AG20443 (cell line): ENCODE measurements around the gene ZNF497.
"Not testable (repeated sequence)": the region's sequence is repeated elsewhere in the genome, so short reads cannot be mapped to it uniquely, and the experiment has no call there.

Experiments used
- DNase-seq: peaks from one replicate; pipeline ENCODE4 v3.0.0; 2012; ENCODE audit warnings: low spot score, mixed read lengths

The ZNF497 gene

GRCh38 chr19:58362272-58362994, at the start of gene ZNF497:
ZNF497 (minus strand) TSS chr19:58362751; CDS start chr19:58357635, 5,116 bp downstream.
- DNase-seq, result peak; percentile 99

DNA sequence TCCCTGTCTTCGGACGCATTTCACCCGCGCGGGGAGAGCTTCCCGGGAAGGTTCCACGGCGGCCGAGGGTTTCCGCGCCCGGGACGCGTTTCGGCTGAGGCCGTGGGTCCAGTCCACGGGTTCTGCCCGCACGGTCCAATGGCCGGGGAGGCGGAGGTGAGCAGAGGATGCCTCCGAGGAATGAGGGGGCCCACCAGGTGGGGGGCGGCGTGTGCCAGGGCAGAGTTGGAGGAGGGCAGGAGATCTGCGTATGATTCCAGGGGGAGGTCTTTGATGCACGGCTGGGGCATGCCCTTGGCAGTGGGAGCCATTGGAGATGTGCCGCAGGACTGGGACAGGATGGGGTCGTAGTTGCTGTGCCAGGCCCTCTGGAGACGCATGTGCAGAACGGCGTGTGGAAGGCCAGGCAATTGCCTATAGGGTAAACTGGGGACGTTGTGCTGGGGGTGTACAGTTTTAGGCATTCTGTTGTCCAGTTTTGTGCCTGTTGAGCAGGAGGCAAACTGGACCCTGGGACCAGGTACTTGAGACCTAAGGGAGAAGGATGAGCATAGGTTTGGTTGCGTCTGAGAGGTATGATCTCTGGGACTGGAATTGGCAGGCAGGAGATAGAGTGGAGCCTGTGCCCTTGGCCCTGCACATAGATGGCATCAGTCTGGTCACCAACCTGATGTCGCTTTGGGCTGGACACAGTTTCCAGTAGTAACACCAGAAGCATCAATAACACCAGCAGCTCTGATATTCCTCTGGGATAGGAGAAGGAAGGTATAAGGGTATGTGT, 46.6 kb upstream of the ZNF497 start:
- peak; percentile 55 for DNase-seq

GRCh38 chr19:58408152-58409009, 45.8 kb upstream of the ZNF497 start, which contains the start of gene ZNF584:
ZNF584 (plus strand) TSS chr19:58408649; CDS start chr19:58409148, 499 bp downstream.
- DNase-seq, result peak; percentile 95

- DNase-seq, result no peak
Observed at GRCh38 chr19:58407658-58408151, 45.2 kb upstream of the ZNF497 start.

DNA sequence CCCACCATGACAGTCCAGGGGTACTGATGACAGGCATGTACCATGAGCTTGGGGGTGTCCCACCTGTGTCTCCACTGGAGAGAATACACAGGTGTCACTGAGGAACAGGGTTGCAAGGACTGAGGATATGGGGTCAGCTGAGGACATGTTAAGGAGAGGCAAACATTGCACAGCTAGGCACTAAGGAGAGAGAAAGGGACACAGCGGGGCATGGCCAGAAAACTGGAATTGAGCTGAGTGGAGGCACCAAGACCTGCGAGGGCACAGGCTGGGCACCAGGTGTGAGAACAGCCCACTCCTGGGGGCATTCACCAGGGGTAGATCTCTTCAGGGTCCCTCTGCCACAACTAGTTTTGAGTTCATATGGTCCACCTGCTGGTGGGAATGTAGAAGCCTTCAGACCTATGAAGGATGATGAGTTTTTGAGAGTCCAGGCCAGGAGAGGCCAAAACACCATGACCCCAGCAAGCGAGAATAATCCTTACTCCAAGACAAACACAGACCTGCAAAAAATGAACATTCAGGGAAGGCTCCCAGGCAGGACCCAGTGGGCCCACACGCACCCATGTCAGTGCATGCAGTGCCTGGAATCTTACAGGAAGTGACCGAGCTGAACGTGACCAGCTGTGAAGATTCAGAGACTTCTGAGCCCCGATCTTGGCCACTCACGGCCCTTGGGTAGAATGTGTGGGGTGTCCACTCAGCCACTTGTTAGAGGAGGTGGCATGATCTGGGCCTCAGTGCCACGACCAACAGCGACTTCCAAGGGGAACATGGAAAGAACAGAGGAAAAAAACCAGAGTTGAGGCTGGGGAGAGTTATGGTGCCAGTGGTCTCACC, 44.5 kb upstream of the ZNF497 start:
- no peak for DNase-seq

DNA sequence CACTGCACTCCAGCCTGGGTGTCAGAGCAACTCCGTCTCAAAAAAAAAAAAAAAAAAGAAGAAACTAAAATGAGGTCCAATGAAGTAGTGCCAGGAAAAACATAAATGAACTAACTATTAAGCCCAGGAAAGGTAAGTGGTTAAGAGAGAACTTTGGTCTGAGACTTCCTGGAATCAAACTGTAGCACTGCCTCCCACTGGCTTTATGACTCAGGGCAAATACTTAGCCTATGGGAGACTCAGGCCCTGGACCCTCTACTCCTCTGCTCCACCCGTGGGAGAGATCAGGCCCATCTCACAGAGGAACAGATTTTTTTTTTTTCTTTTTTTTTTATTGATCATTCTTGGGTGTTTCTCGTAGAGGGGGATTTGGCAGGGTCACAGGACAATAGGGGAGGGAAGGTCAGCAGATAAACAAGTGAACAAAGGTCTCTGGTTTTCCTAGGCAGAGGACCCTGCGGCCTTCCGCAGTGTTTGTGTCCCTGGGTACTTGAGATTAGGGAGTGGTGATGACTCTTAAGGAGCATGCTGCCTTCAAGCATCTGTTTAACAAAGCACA, 41.4 kb upstream of the ZNF497 start:
- not testable (repeated sequence) for DNase-seq

DNA sequence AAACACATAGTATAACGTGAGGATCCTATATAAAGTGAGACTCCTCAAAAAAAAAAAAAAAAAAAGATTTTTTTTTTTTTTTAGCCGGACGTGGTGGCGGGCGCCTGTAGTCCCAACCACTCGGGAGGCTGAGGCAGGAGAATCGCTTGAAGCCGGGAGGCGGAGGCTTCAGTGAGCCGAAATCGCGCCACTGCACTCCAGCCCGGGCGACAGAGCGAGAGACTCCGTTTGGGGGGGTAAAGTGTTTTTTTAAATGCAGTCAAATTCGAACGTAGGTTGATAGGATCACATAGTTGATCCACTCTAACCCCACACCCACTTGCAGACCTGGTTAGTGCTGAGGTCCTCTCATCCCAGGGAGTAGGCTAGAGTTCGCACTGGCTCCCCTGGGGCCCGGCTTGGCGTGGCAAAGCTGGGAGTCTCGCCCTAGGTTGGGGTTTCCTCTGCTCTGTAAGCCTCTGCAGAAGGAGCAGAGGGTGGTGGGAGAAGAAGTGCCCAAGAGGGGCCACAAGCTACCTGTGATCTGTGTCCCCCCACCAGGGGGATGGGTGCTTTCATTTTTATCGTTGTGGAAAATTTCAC, 39.4 kb upstream of the ZNF497 start:
- DNase-seq, result no peak

- DNase-seq, result peak; percentile 99
Observed at GRCh38 chr19:58400916-58401839, 38.6 kb upstream of the ZNF497 start.

GRCh38 chr19:58400316-58400915, 37.9 kb upstream of the ZNF497 start:
- DNase-seq, result no peak

DNA sequence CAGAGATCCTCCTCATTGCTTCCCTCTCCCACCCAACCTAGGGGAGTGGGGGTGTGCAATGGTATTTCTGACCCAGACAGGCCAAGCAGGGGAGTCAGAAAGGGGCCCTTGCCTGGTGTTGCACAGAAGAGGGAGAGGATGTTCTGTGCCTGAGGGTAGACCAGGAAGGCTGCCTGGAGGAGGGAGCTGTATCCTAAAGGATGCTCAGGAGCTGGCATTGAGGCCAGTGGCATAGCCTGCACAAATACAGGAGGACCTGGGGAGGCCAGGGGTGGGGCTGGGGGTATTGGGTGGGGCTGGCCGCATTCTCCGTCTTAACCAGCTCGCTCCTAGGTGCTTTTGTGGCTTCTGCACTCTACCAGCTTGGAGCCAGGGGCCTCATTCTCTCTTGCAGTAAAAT, 37.4 kb upstream of the ZNF497 start:
- DNase-seq, result no peak

DNA sequence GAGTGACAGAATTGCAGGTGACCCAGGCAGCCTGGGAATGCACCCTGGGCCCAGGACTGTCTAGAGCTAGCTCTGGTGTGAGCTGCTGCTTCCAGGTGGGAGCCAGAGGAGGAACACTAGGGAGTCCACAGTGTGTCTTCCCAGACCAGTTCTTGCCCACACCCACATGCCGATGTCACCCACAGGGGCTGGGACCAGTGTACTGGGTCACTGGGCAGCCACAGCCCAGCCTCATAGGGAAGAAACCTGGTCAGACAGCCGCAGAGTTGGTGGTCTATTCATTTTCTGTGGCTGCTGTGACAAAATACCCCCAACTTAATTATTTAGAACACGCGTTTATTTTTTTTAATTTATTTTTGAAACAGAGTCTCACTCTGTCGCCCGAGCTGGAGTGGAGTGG, 36.0 kb upstream of the ZNF497 start:
- no peak for DNase-seq

DNA sequence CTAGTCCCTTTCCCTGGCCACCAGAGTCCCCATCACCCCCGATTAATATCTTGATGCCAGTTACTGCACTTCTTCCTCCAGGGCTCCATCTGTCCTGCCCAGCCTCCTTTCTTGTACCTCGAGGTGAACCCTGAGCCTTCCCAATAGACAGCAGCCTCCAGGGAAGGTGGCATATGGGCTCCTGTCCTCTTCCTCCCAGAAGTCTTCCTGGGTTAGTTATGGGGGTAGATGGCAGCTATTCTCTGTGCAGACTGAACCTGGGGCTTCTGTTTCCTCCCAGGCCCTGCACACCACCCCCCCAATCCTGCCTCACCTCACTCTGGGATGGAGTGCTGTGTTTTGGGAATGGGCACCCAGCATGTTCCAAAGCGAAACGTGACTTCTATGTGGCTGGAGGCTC, 35.5 kb upstream of the ZNF497 start:
- no peak for DNase-seq

DNA sequence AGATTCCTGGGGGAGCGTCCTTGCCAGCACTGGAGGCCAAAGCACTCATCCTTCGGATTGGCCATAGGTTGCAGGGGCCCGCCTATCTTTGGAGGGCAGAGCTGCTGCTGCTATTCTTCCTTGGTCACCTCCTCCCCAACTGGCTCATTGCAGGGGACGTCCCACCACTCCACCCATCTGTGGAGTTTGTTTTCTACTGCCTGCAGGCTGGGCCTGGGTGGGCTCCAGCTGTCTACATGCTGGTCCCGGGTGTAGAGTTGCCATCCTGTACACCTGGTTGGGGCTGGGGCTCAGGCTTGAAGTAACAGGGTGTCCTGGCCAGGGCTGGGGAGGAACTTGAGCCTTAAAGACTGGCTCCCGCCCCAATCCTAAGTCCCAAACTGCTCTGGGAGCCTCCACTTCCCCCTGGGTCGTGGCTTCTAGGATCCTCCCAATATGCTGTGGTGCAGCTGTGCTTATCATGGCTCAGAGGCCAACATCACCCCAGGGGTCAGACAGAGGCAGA, 35.0 kb upstream of the ZNF497 start:
- no peak for DNase-seq

DNA sequence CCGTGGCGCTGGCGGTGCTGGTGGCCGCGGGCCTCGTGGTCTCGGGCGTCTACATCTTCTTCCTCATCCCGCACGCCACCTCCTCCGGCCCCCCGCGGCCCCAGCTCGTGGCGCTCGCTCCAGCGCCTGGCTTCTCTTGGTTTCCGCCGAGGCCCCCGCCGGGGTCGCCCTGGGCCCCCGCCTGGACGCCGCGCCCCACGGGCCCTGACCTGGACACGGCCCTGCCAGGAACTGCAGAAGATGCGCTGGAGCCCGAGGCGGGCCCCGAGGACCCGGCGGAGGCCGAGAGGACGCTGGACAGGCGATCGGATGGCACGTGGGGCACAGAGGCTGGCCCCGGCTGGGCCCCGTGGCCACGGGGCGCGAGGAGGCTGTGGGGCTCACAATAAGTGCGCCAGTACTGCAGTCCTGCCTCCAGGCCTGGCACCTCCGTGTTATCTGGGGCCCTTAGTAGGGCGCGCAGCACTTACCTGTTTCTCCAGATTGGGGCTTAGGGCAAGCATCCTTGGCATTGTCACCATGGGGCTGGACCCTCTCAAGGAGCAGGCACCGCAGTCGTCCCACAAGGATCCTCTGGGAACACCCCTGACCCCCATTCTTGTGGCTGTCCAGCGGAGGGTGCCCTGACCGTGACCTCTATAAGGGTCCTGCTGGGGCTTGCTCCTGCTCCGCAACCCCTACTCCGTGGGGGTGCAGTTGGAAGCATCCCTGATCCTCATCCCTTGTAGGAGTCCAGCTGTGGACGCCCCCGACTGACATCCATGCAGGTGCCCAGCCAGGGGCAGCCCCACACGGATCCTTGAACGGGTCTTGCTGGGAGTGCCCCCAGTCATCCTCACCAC, 34.4 kb upstream of the ZNF497 start:
- no peak for DNase-seq

DNA sequence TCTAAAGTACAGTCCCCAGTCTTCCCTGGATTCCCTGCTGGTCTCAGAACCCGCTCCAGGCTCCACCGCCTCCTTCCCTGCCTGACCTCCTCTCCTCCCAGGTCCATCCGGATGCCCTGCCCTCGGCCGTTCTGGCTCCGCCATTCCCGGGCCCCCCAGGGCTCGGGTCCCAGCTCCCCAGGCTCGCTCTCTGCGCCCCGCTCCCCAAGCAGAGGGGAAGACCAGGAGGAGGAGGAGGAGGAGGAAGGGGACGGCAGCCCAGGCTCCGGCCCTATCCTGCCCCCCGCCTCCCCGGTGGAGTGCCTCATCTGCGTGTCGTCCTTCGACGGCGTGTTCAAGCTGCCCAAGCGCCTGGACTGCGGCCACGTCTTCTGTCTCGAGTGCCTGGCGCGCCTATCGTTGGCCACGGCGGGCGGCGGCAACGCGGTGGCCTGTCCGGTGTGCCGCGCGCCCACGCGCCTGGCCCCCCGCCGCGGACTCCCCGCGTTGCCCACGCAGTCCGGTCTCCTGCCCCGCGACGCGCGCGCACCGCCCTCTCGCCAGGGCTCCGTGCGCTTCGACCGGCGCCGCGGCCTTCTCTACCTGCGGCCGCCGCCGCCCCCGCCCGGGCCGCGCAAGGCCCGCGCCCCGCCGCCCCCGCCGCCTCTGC, 33.6 kb upstream of the ZNF497 start:
- no peak for DNase-seq

- no peak for DNase-seq
Observed at GRCh38 chr19:58395220-58395978, 32.8 kb upstream of the ZNF497 start, which contains the start of gene RNF225. RNF225 (plus strand) TSS chr19:58395656; CDS start chr19:58396090, 434 bp downstream.
